ENCODE measurements around the gene BMS1. TPM values are rescaled to one million over a fixed set of nuclear protein-coding genes. Genes with fewer than 3 reads are reported as not detected.

The BMS1 gene
- total RNA-seq, 4 donors from 2014 or later, result 18.7 to 26.5 (median 21.7) TPM

DNA sequence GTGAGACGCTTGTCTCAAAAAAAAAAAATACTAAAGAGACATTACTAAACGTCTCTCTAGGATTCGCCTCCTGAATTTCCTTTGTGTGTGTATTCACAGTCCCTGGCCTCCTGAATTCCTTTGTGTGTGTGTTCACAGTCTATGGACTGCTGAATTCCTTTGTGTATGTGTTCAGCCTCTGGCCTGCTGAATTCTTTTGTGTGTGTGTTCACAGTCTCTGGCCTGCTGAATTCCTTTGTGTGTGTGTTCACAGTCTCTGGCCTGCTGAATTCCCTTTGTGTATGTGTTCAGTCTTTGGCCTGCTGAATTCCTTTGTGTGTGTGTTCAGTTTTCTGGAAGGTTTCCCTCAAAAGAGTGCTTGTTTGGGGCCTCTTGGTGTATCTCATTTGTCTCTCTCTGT is 8.2 kb downstream of the BMS1 start:
- Histone ChIP-seq H3K27ac (no peak overlapping the region), H3K4me3 (no peak overlapping the region), H3K36me3 (peaks cover 0 to 96% of the 10 kb centered on the region in 2 donors), H3K9me3 (no peaks in the 10 kb centered on the region), H3K4me1 (no peaks in the 10 kb centered on the region), H3K27me3 (no peaks in the 10 kb centered on the region)
- no peak for ATAC-seq
- no peak for DNase-seq
- intact Hi-C loops (cut with DNase I; ENCODE audit: low total_unique reads), result no loop called here
- TF ChIP-seq, protein P1, sequence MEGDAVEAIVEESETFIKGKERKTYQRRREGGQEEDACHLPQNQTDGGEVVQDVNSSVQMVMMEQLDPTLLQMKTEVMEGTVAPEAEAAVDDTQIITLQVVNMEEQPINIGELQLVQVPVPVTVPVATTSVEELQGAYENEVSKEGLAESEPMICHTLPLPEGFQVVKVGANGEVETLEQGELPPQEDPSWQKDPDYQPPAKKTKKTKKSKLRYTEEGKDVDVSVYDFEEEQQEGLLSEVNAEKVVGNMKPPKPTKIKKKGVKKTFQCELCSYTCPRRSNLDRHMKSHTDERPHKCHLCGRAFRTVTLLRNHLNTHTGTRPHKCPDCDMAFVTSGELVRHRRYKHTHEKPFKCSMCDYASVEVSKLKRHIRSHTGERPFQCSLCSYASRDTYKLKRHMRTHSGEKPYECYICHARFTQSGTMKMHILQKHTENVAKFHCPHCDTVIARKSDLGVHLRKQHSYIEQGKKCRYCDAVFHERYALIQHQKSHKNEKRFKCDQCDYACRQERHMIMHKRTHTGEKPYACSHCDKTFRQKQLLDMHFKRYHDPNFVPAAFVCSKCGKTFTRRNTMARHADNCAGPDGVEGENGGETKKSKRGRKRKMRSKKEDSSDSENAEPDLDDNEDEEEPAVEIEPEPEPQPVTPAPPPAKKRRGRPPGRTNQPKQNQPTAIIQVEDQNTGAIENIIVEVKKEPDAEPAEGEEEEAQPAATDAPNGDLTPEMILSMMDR (IDR thresholded peaks at IDR 0.05 in 4 of 5, conservative IDR thresholded peaks at IDR 0.05 in 1 of 5), result no peak
- TF ChIP-seq POLR2A (IDR thresholded peaks at IDR 0.05), result no peak
- in situ Hi-C loops (cut with MboI; ENCODE audit: low sequenced_read_pairs in 4 of 4), result no loop called here

DNA sequence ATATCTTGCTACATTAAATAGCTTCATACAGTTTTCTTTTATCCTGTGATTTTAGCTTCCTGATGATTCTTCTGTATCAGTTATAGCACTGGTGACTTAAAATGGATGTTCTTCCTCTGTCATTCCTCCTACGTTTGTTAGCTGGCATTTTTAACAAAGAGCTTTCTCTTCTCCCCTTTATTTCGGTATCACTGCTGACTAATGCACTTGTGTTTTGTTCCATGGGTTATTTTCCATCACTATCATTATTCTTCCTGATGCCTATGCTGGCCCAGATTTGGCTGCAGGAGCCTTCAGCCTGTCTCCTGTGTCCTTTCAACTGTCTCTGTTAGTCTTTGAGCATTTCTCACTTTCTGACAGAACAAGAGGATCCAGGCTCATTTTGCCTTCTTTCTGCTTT is 13.1 kb downstream of the BMS1 start:
- in situ Hi-C loops (cut with MboI; ENCODE audit: low sequenced_read_pairs in 4 of 4) (no loop called here), intact Hi-C loops (cut with DNase I; ENCODE audit: low total_unique reads) (no loop called here)
- no peak overlapping the region for H3K4me3 ChIP-seq
- H3K27me3 ChIP-seq, result no peaks in the 10 kb centered on the region
- H3K36me3 ChIP-seq, result peaks cover 9 to 97% of the 10 kb centered on the region in 2 donors
- TF ChIP-seq, protein P1 (IDR thresholded peaks at IDR 0.05 in 4 of 5, conservative IDR thresholded peaks at IDR 0.05 in 1 of 5), result no peak
- no peak for TF ChIP-seq POLR2A (IDR thresholded peaks at IDR 0.05)
- ATAC-seq (no peak), DNase-seq (no peak)
- no peaks in the 10 kb centered on the region for H3K9me3 ChIP-seq
- no peak overlapping the region for H3K27ac ChIP-seq
- no peaks in the 10 kb centered on the region for H3K4me1 ChIP-seq

DNA sequence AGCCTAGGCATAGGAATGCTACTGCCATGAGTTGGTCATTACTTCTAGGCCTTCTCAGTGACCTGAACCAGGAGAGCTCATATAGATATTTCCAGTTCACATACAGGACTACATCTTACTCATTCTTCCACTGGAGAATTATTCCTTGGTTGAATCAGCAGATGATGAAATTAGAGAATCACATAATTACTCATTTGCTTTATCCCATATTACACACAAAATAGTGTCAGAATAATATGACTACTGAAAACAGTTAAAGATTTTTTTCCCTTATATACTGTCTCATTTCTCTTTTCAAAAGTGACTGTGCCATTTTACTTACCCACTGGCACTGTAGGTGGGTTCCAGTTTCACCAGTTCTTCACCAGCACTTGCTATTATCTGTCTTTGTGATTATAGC is 18.5 kb downstream of the BMS1 start:
- peaks cover 9 to 76% of the 10 kb centered on the region in 2 donors for H3K36me3 ChIP-seq
- H3K27ac ChIP-seq, result no peak overlapping the region
- in situ Hi-C loops (cut with MboI; ENCODE audit: low sequenced_read_pairs in 4 of 4), result no loop called here
- H3K4me1 ChIP-seq, result no peaks in the 10 kb centered on the region
- ATAC-seq, result no peak
- intact Hi-C loops (cut with DNase I; ENCODE audit: low total_unique reads), result no loop called here
- no peak for DNase-seq
- H3K9me3 ChIP-seq, result no peaks in the 10 kb centered on the region
- TF ChIP-seq, protein P1 (IDR thresholded peaks at IDR 0.05 in 4 of 5, conservative IDR thresholded peaks at IDR 0.05 in 1 of 5), result no peak
- TF ChIP-seq POLR2A (IDR thresholded peaks at IDR 0.05), result no peak
- no peak overlapping the region for H3K4me3 ChIP-seq
- no peaks in the 10 kb centered on the region for H3K27me3 ChIP-seq

DNA sequence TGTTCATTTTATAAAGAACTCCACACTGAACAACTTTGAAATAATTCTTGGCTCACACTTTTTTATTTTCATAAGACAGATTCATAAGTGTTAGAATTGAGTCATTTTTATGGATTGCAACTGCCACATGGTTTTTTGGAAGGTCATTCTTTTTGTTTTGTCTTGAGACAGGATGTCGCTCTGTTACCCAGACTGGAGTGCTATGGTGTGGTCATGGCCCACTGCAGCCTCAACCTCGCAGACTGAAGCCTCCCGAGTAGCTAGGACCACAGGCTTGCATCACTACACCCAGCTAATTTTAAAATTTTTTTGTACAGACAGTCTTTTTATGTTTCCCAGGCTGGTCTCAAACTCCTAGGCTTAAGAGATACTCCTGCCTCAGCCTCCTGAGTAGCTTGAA is 20.3 kb downstream of the BMS1 start:
- ATAC-seq (no peak), DNase-seq (no peak)
- no peak for TF ChIP-seq POLR2A (IDR thresholded peaks at IDR 0.05)
- TF ChIP-seq, protein P1 (IDR thresholded peaks at IDR 0.05 in 4 of 5, conservative IDR thresholded peaks at IDR 0.05 in 1 of 5), result no peak
- in situ Hi-C loops (cut with MboI; ENCODE audit: low sequenced_read_pairs in 4 of 4), result no loop called here
- Histone ChIP-seq H3K9me3 (no peaks in the 10 kb centered on the region), H3K4me1 (no peaks in the 10 kb centered on the region), H3K27me3 (no peaks in the 10 kb centered on the region), H3K27ac (no peak overlapping the region), H3K36me3 (peaks cover 4 to 72% of the 10 kb centered on the region in 2 donors), H3K4me3 (no peak overlapping the region)
- intact Hi-C loops (cut with DNase I; ENCODE audit: low total_unique reads), result no loop called here

DNA sequence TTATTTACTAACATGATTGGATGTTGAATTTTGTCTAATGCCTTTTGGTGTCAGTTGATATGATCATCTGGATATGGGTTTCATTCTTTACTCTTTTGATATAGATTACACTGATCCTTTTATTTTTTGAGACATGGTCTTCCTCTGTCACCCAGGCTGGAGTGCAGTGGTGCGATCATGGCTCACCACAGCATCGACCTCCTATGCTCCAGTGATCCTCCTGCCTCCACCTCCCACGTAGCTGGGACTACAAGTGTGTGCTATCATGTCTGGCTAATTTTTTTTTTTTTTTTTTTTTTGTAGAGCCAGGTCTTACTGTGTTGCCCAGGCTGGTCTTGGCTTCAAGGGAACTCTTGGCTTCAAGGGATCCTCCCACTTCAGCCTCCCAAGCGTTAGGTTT is 27.1 kb downstream of the BMS1 start:
- intact Hi-C loops (cut with DNase I; ENCODE audit: low total_unique reads), result loop anchor here (1.0 kb wide), 1 partner anchor 27 kb away; the partner anchor contains the start of gene BMS1
- Histone ChIP-seq H3K9me3 (no peaks in the 10 kb centered on the region), H3K27me3 (no peaks in the 10 kb centered on the region), H3K4me1 (no peaks in the 10 kb centered on the region), H3K4me3 (no peak overlapping the region), H3K36me3 (peaks cover 0 to 24% of the 10 kb centered on the region in 2 donors), H3K27ac (no peak overlapping the region)
- DNase-seq (no peak), ATAC-seq (no peak)
- TF ChIP-seq, protein P1 (IDR thresholded peaks at IDR 0.05 in 4 of 5, conservative IDR thresholded peaks at IDR 0.05 in 1 of 5), result no peak
- TF ChIP-seq POLR2A (IDR thresholded peaks at IDR 0.05), result no peak
- in situ Hi-C loops (cut with MboI; ENCODE audit: low sequenced_read_pairs in 4 of 4), result no loop called here
